CD4-positive, alpha-beta T cell treated with Interleukin-12 subunit alpha and Interleukin-12 subunit beta, for 1 hour (primary cell): ENCODE results near the gene ERCC5.

Source experiments
- DNase-seq: peaks from one replicate; pipeline ENCODE4 v3.0.0-alpha.2; 2020

Gene ERCC5

DNA sequence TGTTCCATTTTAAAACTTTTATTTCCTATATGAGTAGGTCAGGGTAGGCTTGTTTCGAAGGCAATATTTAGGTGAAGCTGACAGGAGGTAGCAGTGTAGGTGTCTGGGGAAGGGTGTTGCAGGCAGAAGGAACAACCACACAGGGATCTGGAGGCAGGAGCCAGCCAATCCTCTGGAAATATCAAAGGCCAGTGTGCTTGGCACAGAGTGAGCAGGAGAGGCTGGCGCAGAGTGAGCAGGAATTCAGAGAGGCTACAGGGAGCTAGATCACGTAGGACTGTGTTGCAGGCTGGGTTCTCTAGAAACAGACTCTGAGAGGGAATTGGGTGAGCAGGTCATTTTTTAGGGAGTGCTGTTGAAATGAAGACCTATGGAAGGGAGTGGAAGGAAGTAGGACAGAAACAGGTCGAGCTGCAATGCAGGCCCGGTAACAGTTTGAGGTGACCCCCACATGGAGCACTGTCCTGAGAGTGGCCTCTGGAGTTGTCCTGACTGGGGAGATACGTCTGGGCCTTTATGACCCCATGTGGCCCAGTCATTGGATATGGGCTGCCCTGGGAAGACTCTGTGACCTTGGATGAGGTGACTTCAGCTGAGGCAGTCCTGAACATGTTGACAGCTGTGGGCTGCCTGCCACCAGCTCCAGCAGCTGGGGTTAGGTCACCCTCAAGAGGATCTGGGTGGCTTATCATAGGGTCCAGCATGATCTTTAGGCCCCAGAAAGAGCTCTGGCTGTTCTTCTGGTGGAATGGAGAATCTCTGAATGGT, 51.7 kb downstream of the ERCC5 start:
- no peak for DNase-seq

DNA sequence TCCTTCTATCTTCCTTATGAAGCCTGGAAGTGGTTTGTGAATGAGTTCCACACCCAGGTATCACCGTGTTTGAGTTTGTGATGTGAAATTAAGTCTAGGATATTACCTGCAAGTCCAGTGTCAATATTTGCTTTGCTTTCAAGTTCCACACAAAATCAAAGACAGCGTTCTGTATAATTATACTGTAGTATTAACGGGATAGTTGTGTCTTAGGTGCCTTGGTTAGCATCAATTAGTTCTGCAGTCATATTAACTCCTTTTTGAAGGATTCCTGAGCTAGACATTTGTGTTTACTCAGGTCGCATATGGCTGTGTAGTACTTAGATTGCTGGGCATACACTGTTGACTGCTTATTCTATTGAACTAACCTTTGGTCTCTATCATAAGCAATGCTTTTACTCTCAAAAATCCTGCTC, 54.4 kb downstream of the ERCC5 start:
- no peak for DNase-seq

DNA sequence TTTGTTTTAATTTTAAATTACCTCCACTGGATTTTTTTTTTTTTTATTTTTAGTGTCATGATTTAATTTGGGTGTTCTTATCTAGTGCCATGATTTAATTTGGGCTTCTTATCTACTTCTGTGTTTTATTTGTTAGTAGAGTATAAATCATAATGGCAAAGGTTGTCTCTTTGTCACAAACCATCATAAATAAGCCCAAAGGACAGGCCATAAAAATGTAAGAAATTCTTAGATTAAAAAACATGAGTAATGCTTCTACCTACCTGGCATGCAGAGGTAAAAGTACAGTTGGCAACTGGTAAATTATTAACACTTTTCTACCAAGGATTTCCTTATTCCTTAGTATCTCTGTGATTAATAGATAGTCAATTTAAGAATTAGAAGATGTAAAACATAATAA, 55.2 kb downstream of the ERCC5 start:
- no peak for DNase-seq

DNA sequence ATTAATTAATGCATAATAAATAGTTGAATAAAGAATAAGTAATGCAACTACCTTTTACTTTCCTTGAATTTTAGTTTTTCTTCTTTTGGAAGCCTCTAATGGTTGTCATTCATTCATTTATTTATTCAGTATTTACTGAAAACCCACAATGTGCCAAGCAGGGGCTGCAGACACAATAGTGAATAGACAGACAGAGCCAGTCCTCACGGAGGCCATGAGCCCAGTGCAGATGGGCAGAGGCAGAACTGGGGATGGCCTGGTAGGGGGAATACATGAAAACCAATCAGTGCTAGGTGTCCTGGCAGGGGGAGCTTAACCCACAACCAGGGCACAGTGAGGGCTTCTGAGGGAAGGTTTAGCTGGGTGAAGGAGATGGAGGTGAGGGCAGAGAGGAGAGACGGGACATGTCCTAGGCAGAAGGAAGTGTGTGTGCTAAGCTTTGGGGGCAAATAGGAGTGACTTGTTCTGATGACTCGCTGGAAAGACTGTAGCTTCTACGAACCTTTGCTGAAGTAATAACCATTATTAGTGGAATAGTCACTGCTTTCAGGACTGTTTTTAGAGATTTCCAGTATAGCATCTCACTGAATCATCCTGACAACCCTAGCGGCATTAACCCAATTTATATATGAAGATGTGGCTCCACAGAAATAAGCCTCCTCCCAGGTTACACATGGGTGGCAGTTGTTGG, 55.9 kb downstream of the ERCC5 start:
- no peak for DNase-seq

DNA sequence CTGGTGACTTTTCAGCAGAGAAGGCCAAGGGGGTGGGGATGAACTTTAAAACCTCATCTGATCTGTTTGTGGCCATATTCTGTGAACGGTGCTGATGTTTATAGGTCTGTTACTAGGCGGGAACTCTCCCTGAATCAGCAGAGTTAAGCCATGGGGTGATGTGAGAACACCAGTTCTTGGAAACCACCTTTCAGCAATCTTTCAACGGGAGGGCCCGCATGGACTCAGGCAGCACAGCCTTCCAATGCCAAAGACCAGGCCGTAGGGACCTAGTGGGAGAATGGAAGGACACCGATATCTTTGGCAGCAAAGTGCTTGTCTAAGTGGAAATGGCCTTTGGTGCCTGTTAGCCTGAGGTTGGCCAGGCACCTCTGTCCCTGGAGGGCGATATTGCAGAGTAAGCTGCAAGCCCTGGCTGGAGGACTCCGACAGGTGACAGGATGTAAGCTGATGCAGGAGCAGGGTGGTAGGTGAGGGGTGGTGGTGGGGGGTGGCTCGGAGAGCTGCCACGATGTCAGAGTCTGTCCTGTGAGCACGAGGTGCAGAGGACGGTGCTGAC, 57.0 kb downstream of the ERCC5 start:
- DNase-seq: no peak

DNA sequence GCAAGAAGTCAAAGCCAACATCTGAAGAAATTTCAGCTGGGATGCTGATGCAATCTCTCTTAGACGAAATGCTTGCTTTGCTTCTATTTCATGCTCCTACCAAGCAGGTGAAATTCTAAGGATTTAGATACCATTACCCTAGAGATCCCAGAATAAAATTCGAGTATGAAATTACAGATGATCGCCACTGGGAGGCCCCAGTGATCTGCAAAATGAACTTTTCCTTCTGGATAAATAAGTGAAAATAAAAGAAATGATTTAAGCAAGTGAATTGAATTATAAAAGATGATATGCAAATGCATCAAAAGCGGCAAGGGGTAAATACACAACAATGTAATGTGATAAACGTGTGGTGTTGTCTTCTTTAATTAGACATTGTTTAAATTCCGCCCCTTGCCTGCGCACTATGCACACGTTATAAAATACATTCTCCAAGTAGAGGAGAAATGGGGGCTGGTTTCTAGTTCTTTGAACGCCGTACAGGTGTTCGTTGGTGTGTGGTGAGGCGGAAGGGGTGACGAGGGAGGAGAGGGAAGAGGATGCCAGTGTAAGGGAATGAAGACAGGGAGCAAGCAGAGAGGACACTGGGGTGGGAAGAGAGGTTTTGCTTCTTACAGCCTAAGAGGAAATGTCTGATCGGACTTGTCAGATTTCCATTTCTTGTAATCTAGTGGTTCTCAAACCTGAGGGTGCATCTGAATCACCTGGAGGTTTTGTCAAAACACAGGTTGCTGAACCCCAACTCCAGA, 58.0 kb downstream of the ERCC5 start:
- no peak for DNase-seq

DNA sequence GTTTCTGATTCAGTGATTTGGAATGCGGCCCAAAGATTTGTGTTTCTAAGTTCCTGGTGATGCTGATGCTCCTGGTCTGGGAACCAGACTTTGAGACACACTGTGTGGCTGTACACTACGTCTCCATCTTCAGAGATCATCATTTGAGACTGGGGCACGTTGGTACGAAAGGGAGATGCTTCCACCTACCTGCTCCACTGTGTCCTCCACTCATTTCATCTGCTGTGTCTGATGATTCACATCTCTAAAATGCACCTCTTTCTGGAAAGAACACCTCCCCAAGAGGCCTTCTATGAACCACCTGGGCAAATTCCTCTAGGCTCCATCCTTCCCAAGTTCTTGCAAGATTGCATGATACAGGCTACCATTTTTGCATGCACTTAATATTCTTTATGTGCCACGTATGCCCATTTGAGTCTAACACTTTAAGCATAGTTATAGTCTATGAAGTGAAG, 58.6 kb downstream of the ERCC5 start:
- no peak for DNase-seq

DNA sequence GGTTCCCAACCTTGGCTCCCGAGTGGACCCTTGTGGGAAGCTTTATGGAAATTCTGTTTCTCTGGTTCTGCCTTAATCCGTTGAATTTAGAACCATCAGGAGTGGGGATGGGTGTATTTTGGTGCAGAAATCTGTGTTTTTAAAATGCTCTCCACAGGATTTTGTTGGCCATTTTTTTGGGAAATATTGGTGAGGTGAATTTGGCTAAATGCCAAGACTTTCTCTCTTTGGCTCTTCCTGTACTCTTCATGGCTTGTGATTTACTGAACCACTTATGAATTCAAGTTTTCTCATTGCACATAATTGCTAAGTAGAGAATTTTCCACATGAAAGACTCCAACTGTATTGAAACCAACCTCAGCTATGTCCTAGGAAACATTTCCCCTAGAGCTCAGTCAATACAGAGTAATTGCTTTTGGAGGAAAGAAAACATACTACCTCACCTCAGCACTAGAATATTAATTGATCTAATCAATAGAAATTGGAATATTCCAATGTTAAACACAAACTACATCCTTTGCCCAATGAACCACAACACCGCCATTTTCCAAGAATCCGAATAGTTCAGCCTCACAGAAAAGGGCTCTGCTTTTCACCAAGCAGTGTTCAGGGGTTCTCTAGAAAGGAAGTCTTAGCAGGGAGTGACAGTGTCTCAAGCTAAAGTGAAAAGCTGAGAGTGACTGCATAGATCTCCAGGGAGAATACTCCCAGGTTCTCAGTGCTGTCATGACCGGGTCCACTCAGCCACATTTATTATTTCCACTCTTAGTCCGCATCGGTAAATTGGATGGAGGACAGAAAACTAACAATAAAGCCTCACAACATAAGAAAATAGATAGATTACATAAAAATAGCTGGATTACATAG, 60.3 kb downstream of the ERCC5 start:
- DNase-seq: no peak

DNA sequence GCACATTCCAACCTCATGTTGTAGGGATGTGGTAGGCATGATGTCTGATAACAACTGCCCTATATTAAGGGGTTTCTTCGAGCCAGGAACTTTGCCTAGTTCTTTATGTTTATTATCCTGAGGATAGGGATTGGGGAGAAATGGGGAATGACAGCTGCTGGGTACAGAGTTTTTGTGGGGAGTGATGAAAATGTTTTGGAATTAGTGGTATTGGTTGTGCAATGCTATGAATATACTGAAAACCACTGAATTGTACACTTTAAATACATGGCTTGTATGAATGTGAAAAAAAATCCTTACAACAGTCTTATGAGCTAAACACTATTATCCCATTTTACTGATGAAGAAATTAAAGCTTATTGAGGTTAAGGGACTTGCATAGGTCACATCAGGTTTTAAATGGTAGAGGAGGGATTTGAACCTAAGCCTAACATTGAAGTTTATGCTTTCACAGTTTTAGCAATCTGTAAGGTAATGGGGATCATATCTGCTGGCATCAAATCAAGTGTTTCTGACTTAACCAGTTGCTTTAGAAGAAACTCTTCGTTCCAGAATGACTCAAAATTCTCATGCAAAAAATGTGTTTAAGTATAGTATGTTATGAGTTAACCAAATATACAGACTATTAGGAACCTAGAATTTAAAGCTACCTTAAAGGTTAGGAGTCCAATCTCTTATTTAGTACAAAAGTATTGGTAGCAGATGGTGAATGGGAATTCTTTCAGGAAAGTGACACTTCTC, 61.4 kb downstream of the ERCC5 start:
- DNase-seq: no peak

DNA sequence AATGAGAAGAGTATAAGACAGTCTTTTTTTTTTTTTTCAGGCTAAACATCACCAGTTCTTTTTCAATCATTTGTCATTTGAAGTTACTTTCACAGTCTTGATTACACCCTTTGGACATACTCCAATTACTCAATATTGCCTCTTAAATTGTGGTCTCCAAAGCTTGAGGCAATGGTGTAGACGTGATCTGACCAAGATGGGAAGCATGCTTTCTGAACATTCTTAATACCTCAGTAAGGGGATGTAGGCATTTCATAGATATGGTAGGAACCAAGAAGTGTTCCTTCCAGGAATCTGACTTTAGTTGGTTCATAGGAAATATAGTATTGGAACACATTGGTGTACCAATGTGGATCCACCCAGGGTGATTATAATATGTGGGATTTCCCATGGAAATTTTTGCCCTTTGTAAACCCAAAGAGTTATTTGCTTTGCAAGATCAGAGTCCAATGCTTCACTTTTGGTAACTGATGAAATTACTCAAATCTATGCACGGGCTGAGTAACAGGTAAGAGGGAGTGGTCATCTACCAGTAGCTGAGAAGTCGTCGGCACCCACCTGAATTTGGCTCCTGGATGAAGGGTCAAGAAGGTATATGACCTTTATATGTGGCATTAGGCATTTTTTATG, 62.2 kb downstream of the ERCC5 start:
- no peak for DNase-seq

DNA sequence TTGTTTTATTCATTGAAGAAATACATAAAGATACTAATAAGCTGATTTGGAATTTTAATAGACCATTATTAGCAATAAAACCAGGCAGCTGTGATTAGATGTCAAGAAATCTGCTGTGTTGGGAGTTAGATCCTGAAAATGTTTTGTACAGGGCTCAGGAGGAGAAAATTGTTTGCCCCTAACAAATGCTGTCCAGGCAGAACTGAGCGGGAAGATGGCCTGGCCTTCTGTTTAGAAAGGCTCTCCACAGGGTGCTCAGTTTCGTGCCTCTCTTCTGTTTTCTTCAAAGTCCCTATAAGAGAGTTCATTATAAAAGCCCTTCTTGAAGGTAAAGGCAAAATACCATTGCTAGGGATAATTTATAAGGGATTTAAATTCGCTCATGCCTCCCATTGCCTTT, 64.1 kb downstream of the ERCC5 start:
- DNase-seq: no peak

DNA sequence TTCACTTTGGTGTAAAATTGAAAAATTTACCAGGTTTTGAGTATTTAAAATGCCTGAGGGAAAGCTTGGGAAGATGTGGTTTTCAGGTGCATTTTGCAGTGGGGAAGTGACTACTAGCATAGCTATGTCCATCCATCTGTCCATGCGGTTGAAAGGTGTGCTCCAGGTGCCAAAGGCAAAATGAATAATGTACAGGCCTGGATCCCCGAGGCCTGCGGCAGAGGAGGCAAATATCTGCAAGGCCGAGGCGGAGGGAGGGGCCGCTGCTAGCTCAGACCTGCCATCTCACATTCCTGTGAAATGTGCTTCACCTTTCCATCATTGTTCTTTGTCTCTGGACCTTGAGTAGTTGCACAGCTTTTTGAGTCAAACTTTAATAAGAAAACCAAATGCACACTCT, 65.5 kb downstream of the ERCC5 start:
- no peak for DNase-seq

DNA sequence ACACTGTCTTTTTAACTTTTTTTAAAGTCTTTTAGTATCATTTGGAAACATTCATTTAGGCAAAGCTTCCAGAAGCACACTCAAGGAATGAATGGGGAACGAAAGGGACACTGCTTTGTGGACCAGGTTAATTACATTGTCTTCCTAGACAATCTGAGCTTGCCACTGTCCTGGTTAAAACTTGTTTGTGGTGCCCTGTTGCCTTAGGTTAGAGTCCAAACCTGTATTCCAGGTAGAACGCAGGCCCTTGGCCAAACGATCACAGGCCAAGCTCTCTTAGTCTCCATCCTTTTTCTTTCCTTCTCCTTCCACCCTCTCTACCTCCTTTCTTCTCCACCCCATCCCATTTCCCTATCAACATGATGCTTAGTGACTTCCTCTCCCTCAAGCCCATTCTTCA, 66.8 kb downstream of the ERCC5 start:
- no peak for DNase-seq

DNA sequence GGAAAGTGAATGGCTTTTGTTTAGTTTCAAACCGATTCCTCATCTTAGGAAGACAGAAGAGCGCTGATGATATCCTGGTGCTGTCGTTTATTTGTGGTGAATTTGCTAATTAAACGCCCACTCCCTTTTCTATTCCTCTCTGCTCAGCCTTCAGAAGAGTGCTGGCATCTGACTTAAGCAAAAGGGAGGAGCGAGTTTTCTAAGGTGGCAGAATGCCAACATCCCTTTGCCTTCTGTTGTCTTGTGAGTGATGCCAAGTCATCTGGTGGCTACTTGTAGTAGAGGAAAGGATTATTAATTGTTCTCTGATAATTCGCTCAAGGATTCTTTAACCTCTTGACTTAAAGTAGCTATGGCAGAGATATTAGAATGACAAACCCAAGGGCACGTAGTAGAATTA, 68.1 kb downstream of the ERCC5 start:
- DNase-seq: no peak

DNA sequence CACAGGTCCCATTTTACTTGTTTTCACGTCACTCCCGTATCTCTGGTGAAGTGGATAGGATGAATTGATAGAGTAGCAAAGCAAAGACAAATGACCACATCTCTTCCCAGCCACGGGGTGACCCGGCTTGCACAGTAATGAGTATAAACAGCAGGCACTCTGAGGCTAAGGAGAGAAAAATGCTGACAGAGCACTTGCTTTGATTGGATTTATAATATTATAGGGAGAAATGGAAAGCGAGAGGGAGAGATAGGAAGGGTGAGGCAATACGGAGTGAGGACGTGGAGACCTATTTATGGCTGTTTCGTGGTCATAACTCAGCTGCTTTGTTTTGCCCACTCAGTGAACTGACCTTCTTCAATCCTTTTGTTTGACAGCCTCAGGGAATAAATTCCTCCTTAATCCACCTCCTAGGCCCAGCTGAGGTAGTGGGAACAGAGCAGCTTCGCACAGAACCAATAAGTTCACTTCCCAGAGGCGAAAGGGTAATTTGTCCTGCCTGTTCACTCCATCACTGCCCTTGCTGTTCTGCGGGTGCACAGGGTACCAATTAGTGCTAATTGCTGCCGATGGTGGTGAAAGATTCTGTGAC, 68.6 kb downstream of the ERCC5 start:
- DNase-seq: no peak

DNA sequence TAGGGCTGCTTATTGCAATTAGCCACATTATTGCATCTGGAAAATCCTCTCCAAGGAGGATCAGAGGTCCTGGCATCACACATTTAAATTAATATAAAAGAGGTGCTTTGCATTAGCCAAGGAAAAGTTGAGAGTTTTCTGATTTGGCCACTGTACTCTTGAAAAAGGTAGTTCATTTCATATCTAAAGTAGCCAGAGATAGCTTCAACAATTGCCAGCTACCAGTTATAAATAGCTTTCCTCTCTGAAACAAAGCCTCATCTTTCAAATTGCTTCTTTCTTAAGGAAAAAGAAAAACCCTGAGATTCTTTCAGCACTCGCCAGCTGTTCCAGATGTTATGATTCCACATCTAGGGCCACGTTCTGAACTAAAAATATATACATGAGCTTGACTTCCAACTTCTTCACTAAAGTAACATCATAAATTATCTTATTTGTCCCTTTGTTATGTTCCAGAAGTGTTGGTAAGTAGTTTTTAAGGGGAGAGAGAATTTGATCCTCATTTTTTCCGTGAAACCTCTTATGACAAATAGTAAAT, 69.6 kb downstream of the ERCC5 start:
- DNase-seq: no peak

DNA sequence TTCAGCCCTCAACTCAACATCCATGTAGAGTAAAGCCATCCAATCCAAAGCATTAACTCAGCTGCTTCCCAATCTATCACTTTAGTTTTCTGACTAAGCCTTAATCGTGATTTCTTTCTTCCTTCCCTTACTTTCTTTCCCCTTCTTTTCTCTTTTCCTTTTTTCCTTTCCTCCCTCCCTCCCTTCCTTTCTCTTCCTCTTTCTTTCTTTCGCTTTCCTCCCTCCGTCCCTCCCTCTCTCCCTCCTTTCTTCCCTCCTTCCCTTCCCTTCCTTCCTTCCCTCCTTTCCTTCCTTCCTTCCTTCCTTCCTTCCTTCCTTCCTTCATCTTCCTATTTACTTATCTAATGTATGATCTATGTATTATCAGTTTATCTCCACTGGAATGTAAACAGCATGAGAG, 71.2 kb downstream of the ERCC5 start:
- DNase-seq: no peak

DNA sequence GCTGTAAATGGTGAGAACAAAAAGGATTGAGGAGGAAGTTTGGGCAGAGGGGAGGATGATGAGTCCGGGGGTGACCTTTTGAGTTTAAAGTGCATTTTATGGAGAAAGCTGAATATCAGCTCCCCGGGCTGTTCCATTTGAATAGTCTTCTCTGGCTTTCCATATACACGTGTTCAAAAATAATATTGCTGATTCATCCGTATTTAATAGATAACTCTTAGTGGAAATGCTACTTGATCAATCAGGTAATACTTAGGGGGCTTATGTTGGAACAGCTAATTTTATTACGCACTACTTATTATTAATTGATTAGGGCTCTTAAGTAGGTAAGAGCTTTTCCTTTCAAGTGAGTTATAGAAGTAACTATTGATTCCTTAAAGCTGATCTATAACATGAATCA, 76.4 kb downstream of the ERCC5 start:
- no peak for DNase-seq
